NCI-H748 (cell line): ENCODE data around the gene ACTL6B.

Source experiments
- DNase-seq: peaks from one replicate; lab custom pipeline; 2025; ENCODE audit not compliant: unreplicated experiment; lab: John Stamatoyannopoulos, UW

The ACTL6B gene

GRCh38 chr7:100683659-100684533, 27.6 kb upstream of the ACTL6B start:
- no peak for DNase-seq

GRCh38 chr7:100682991-100683658, 26.9 kb upstream of the ACTL6B start:
- DNase-seq, result no peak

- no peak for DNase-seq
Measured at GRCh38 chr7:100682228-100682741, 26.0 kb upstream of the ACTL6B start.

- DNase-seq, result no peak
Measured at GRCh38 chr7:100681491-100682227, 25.4 kb upstream of the ACTL6B start.

GRCh38 chr7:100680576-100681271, 24.5 kb upstream of the ACTL6B start:
- no peak for DNase-seq

GRCh38 chr7:100679927-100680575, 23.8 kb upstream of the ACTL6B start:
- no peak for DNase-seq

GRCh38 chr7:100679129-100679926, 23.1 kb upstream of the ACTL6B start:
- no peak for DNase-seq

- no peak for DNase-seq
Measured at GRCh38 chr7:100678291-100678984, 22.2 kb upstream of the ACTL6B start.

- DNase-seq, result no peak
Measured at GRCh38 chr7:100677308-100678267, 21.3 kb upstream of the ACTL6B start.

- DNase-seq, result no peak
Measured at GRCh38 chr7:100676501-100677306, 20.5 kb upstream of the ACTL6B start.

GRCh38 chr7:100675581-100676350, 19.5 kb upstream of the ACTL6B start:
- DNase-seq, result peak; percentile 96

GRCh38 chr7:100675105-100675451, 18.8 kb upstream of the ACTL6B start:
- DNase-seq, result peak; percentile 62

GRCh38 chr7:100674411-100675104, 18.3 kb upstream of the ACTL6B start:
- DNase-seq, result peak; percentile 52

GRCh38 chr7:100673942-100674410, 17.7 kb upstream of the ACTL6B start:
- DNase-seq, result no peak

GRCh38 chr7:100673302-100673941, 17.2 kb upstream of the ACTL6B start, which contains the start of gene GNB2:
Gene GNB2, plus strand, starts transcription at chr7:100673740. Its CDS starts 2,526 bp downstream, at chr7:100676266.
- peak; percentile 100 for DNase-seq
